ENCODE measurements around the gene ESYT2. TPM values are rescaled to one million over a fixed set of nuclear protein-coding genes. Genes with fewer than 3 reads are reported as not detected.

Gene ESYT2
- total and polyA plus RNA-seq, 2 of the 4 experiments (the other 2 are of a cell fraction) = 26.7 to 69.9 TPM

- Histone ChIP-seq H3K79me1 (ENCODE audit: low read depth in 1 of 2, low read length in 2 of 2) (peaks cover 10 to 17% of the 10 kb centered on the region in 2 experiments), H3K18ac (ENCODE audit: low read depth, low read length) (no peak overlapping the region), H3K27ac (ENCODE audit: insufficient read depth, low read length) (no peak overlapping the region), H2BK15ac (ENCODE audit: low read depth, low read length) (no peak overlapping the region), H3K9ac (ENCODE audit: low read depth, low read length) (no peak overlapping the region), H3K23ac (ENCODE audit: low read depth, low read length) (no peak overlapping the region), H2AK9ac (replicated peaks; ENCODE audit: low read depth, low read length, poor library complexity) (no peak overlapping the region), H4K91ac (ENCODE audit: insufficient read depth, low read depth, low read length) (no peak overlapping the region), H3K4me3 (ENCODE audit: insufficient read depth, low read depth, low read length) (no peak overlapping the region), H2BK120ac (ENCODE audit: low read depth, low read length) (no peak overlapping the region), H2AFZ (replicated peaks; ENCODE audit: low read length, poor library complexity) (no peak overlapping the region), H3K4ac (ENCODE audit: low read depth, low read length) (no peak overlapping the region), H3K14ac (replicated peaks; ENCODE audit: low read depth, low read length) (no peak overlapping the region), H3K4me1 (ENCODE audit: control insufficient read depth, insufficient read depth, low read length) (0 out of 2 replicates have a peak, but pooled peaks cover 2% of the 10 kb centered on the region), H3K4me2 (ENCODE audit: low read depth, low read length) (no peak overlapping the region), H2AK5ac (ENCODE audit: low read depth, low read length) (no peak overlapping the region), H2BK5ac (ENCODE audit: low read depth, low read length, poor library complexity, severe bottlenecking) (no peak overlapping the region), H4K8ac (ENCODE audit: low read depth in 2 of 2, low read length in 2 of 2) (no peak overlapping the region), H3K27me3 (ENCODE audit: control insufficient read depth, insufficient read depth, low read length) (no peaks in the 10 kb centered on the region), H2BK20ac (ENCODE audit: low read depth, low read length) (no peak overlapping the region), H3K36me3 (ENCODE audit: control insufficient read depth, insufficient read depth, low read length) (no peaks in the 10 kb centered on the region), H3K9me1 (ENCODE audit: insufficient read depth, low read length) (no peaks in the 10 kb centered on the region), H4K20me1 (ENCODE audit: insufficient read depth, low read length) (no peaks in the 10 kb centered on the region), H3K9me3 (ENCODE audit: control insufficient read depth, insufficient read depth, low read length) (no peaks in the 10 kb centered on the region), H3K56ac (ENCODE audit: extremely low read depth, insufficient read depth, low read length) (no peak overlapping the region), H4K5ac (ENCODE audit: low read depth, low read length) (no peak overlapping the region)
- BruUV-seq (replicated peaks) = no TSS peak
- ATAC-seq (ENCODE audit: low read depth) (no peak), DNase-seq (no peak)
- TF ChIP-seq FOS (IDR thresholded peaks at IDR 0.05; ENCODE audit: low read depth, low read length) = no peak
- no peak for TF ChIP-seq CHD1 (IDR thresholded peaks at IDR 0.05; ENCODE audit: low read depth, low read length)
- no peak for TF ChIP-seq RFX5 (IDR thresholded peaks at IDR 0.05; ENCODE audit: low read depth, low read length)
- no peak for TF ChIP-seq RAD21 (IDR thresholded peaks at IDR 0.05; ENCODE audit: low read length)
- TF ChIP-seq RCOR1 (IDR thresholded peaks at IDR 0.05; ENCODE audit: insufficient replicate concordance, low read length) = no peak
- no peak for TF ChIP-seq BHLHE40 (IDR thresholded peaks at IDR 0.05; ENCODE audit: low read depth, low read length)
- TF ChIP-seq MAZ (IDR thresholded peaks at IDR 0.05; ENCODE audit: borderline replicate concordance, low read depth, low read length) = no peak
- no peak for TF ChIP-seq USF2 (IDR thresholded peaks at IDR 0.05; ENCODE audit: low read depth, low read length)
- TF ChIP-seq MAFK (IDR thresholded peaks at IDR 0.05; ENCODE audit: low read depth, low read length) = no peak
- no peak for TF ChIP-seq CEBPB (IDR thresholded peaks at IDR 0.05; ENCODE audit: low read depth, low read length)
- no peak for TF ChIP-seq NFE2L2 (IDR thresholded peaks at IDR 0.05; ENCODE audit: low read depth, low read length)
- TF ChIP-seq CTCF (conservative IDR thresholded peaks at IDR 0.05; ENCODE audit: low read depth, low read length) = no peak
- no CpG with 5 or more reads among the region's 7 CpGs for WGBS, 2 experiments (ENCODE audit: extremely low coverage in 2 of 2, insufficient read length in 1 of 2)
- ChIA-PET POLR2A (ENCODE audit: unreplicated experiment) (no interaction called here), CTCF (no interaction called here)
- in situ Hi-C loops (cut with MboI; ENCODE audit: low sequenced_read_pairs) = no loop called here
- intact Hi-C loops (cut with micrococcal nuclease) = no loop called here
- dilution Hi-C loops (cut with HindIII; ENCODE audit: low sequenced_read_pairs, unreplicated experiment) = no loop called here
Observed at GRCh38 chr7:158854681-158855081, 25.4 kb upstream of the ESYT2 start.
